ENCODE data around the gene OR51F2.
"Not testable (repeated sequence)": the region's sequence is repeated elsewhere in the genome, so short reads cannot be mapped to it uniquely, and the experiment has no call there.

The OR51F2 gene, protein sequence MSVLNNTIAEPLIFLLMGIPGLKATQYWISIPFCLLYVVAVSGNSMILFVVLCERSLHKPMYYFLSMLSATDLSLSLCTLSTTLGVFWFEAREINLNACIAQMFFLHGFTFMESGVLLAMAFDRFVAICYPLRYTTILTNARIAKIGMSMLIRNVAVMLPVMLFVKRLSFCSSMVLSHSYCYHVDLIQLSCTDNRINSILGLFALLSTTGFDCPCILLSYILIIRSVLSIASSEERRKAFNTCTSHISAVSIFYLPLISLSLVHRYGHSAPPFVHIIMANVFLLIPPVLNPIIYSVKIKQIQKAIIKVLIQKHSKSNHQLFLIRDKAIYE

DNA sequence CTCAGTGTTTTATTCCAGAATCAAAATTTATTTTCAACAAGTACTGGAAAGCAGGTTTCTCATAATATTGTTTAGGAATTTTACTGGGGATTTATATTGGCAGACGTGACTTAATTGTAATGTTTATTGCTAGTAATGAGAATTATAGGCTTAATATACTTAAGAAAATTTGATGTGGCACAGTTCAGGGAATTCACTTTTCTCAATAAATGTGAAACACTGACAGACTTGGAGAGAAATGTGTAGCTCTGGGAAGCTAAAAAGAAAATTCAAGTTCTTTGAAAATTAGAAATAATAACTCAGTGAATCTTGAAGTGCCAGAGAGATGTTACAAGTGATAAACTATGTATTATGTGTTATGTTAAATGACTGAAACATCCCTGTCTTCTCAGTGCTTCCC, at the start of gene OR51F2:
TSS of gene OR51F2 (plus strand) at position 301 of the 400 bp plus-strand sequence. CDS start 101 bp downstream, outside the sequence.
- FAIRE-seq = no peak
- DNase-seq (ENCODE audit: low spot score) = no peak

DNA sequence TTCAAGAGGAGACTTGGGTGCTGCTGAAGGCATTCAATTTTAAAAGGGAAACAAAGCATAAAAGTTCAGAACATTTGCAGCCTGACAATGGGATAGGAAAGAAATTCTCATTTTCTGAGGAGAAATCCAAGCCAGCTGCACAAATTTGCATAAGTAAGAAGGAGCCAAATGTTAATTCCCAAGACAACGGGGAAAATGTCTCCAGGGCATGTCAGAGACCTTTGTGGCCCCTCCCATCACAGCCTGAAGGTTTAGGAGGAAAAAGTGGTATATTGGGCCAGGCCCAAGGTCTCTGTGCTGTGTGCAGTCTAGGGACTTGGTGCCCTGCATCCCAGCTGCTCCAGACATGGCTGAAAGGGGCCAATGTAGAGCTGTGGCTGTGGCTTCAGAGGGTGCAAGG, 38.7 kb upstream of the OR51F2 start:
- FAIRE-seq (no peak), DNase-seq (ENCODE audit: low spot score) (no peak)

DNA sequence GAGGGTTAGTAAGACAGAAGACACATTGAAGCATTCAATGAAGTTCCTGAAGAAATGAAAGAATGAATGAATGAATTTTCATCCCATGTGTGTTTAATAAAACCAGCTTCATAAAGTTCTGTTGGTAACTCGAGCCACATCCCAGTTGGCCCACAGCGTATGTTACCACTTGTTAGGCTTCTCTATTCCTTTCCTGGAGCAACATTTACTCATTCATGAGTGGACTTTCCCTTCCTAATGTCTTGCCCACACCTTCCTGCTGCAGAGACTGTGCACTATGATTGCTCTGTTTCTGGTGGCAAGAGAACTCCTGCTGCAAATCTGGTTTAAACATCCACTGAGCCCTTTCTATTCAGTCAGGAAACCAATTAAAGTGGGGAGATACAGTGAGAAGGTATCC, 23.9 kb upstream of the OR51F2 start:
- DNase-seq (ENCODE audit: low spot score) = no peak

DNA sequence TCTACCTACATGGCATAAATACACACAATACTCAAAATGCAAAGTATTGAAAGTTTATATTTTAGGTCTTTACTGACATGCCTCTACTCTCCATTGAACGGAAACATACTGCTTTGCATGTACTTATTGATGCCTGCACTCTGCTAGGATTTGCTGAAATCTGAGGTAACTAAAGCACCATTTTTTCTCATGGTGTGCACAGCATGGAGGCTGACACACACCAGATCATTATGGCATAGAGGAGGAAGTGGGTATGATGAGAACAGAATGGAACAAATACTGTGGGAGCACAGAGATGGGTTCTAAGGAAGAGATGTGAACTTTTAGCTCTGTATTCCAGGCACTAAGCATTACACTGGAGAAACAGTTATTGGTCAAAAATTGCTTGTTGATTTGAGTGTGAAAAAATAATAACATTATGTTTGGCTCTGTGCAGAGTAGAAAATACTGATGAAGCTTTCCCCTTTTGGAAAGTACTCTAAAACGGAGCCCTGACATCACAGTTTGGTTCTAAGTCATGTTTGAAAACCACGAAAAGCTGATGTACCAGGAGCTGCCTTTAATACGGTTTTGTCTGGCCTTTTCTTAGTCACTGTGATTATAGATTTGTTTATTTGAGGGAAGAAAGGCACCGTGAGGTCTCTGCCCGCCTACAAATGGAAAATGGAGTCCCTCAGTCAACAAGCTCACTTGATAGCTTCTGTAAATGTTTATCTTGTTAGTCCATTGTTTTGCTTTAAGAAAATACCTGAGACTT, 22.5 kb upstream of the OR51F2 start:
- FAIRE-seq = no peak
- DNase-seq (ENCODE audit: low spot score) = no peak

More for the DNA sequence above, 23.9 kb upstream of the OR51F2 start:
- no peak for FAIRE-seq

DNA sequence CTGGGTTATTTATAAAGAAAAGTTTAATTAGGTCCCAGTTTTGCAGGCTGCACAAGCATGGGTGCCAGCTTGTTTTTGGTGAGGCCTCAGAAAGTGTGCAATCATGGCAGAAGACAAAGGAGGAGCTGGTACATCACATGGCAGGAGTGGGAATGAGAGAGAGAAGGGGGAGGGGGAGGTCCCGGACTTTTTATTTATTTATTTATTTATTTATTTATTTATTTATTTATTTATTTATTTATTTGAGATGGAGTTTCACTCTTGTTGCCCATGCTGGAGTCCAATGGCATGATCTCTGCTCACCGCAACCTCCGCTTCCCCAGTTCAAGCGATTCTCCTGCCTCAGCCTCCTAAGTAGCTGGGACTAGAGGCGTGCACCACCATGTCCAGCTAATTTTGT, 19.8 kb upstream of the OR51F2 start:
- FAIRE-seq; DNase-seq (ENCODE audit: low spot score): not testable (repeated sequence)

DNA sequence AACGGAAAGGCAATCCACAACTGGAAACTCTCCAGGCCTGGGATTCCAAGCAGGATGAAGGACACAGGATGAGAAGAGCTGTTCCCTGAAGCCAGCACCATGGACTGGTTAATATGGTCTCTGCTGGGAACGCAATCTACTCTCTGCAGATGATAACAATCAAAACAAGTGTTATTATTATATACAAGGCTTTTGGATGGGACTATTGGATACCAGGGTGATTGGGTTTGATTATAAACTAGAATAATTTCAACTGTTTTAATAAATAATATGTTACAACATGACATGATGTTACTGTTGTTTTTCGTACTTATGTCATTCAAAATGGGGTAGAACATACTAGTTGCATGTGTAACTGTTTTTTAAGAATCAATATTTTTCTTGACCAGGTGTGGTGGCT, 16.8 kb upstream of the OR51F2 start, which contains the start of gene OR52R1:
TSS of gene OR52R1 (minus strand) at position 101 of the 400 bp plus-strand sequence. CDS start at position 101, 0 bp downstream.
- FAIRE-seq = no peak
- no peak for DNase-seq (ENCODE audit: low spot score)

DNA sequence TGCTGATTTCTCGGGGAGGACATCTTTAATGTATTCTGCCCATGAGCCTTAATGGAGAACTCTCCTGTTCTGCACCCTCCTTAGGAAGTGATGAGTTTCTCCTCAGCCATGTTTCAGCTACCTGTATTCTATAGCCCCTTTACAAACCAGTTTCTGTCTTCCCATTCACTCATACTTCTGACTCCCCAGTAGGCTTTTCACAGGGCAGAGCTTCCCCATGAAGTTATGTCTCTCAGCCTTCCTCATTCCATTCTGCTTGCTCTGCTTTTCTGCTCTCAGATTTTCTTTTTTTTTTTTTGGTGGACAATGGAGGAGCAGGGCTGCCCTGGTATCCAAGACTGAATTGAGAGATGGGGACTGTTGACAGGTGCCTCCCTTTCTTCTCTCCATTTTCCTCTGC, 12.6 kb upstream of the OR51F2 start:
- DNase-seq (ENCODE audit: low spot score) (no peak), FAIRE-seq (no peak)

DNA sequence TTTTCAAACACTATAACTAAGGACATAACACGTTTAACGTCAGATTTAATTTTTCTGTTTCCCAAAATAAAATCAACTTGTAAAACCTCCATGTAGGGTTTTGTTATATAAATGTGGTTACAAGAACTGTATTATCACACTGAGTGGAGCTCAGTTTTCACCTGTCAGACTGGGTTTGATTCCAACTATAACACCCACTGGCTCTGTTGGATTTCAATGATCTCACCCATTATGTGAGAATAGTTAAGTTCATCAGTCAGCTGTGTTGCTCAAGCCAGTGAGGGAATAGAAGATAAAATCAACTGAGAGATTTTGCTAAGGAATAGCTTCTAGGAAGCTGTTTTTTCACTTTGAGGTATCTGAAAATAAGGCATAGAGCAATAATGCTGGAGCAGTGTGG, 11.9 kb upstream of the OR51F2 start:
- FAIRE-seq (no peak), DNase-seq (ENCODE audit: low spot score) (no peak)

DNA sequence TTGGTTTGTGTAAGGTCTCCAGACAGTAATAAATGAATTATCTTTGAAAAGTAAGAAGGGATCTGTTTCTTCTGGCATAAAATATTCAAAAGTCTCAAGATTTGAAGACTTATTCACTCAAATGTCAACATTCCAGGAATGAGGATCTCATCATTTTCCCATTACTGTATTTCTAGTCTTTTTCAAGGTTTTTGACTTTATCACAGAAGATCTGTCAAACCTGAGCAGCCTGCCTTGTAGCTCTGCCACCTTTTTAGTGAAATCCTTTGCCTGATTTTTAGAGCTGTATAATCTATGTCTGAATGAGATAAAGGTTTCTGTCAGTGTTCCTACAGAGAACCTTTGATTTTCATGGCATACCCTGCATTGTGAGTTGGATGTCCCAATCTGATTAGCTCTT, 4.0 kb downstream of the OR51F2 start:
- FAIRE-seq (no peak), DNase-seq (ENCODE audit: low spot score) (no peak)

DNA sequence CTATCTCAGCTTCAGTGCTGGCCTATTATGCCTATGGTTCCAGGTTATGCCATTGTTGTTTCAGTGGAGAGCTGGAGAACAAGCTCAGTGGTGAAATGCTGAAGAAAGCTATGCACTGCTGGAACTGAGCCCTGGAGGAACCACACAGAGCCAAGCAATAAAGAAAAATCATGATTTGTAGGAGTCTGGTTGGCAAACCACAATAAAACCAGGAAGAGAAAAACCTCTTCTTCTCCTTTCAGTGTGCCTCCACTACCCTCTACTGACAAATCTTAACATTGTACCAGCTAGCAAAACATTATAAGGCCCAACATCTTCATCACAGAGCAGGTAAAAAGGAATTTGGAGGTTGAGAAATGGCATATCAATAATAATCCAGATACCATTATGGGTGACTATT, 5.3 kb downstream of the OR51F2 start:
- FAIRE-seq (no peak), DNase-seq (ENCODE audit: low spot score) (no peak)

DNA sequence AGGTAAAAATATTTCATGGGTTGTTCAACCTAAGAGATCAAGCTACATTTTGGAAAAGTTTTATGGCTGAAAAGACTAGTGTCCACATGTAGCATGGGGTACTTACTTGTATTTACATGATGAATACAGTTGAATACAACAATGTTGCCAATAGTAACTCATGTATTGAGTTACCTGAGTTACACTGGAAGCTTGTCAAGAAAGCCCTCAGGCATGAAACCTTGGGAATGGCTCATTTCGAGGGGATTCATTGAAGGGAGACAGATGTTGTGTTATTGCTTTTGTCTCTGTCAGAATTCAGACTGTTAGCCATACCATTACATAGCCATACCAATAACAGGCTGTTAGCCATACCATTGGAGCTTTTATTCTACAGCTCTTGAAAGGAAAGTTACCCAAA, 9.2 kb downstream of the OR51F2 start:
- FAIRE-seq = no peak

DNA sequence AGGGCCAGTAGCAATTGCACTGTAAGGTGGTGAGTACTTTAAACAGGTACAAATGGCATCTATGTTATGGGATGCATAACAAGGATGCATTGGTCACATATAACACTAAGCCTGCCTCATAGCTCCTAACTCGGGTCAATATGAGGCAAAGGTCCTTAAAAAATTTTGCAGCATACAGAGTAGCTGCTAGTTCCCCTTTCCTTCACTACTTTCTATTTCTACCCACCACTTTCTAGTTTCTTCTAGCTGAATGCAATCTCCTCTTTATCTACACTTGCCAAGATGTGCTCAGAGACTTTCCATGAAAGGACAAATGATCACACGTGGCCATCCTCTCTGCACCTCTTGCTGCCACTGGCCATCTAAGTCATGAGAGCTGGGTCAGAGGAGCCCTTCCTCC, 9.8 kb downstream of the OR51F2 start:
- FAIRE-seq = no peak
- DNase-seq (ENCODE audit: low spot score) = no peak

More for the DNA sequence above, 9.2 kb downstream of the OR51F2 start:
- DNase-seq (ENCODE audit: low spot score) = no peak

DNA sequence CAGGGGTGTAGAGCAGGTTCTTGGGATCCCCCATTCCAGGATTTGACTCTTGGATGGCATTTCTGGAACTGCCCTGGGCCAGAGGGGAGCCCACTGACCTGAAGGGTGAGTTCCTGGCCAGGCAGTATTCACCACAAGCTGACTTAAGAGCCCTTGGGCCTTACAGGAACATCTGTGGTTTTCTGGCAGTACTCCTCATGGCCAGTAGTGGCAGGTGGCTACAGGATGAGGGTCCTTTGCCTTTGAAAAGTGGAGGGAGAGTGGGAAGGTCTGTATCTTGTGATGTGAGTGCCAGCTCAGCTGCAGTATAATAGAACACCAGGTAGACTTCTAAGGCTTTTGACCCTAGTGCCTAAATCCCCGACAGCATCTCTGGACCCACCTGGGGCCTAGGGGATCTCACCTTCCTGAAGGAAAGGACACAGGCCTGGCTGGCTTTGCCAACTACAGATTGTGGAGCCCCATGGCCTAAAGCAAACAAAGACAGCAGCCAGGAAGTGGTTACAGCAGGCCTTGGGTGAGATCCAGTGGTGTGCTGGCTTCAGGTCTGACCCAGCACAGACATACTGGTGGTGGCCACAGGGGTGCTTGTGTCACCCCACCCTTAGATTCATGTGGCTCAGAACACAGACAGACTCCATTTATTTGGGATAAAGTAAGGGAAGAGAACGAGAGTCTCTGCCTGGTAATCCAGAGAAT, 18.9 kb downstream of the OR51F2 start:
- FAIRE-seq (no peak), DNase-seq (ENCODE audit: low spot score) (no peak)

DNA sequence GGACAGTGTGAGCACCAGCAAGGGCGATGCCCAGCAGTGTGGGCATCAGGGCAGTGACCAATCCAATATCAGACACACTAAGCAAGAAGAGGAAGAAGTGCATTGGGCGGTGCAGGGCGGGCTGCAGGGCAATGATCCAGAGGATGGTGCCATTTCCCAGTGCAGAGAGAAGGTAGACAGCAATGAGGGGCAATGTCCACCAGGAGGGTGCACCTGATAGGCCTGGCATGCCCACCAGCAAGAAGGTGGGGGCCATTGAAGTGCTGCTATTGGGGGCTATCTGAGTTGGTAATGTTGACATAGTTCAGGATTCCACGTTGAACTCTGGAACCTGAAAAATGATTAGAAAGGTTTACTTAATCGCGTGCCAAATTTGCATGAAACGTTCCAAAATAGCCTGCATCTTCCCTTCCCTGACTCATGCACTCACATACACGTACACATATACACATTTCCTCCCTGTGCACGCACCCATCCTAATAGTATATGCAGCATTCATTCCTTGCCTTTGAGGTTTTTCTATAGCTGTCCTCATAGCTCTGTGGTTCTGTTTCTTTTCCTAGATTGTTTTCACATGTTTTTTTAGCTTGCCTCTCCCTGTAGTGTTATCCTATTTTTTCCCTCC, 27.9 kb downstream of the OR51F2 start, which contains the start of gene OR51S1:
TSS of gene OR51S1 (minus strand) at position 301 of the 625 bp plus-strand sequence. CDS start at position 301, 0 bp downstream.
- no peak for FAIRE-seq
- no peak for DNase-seq (ENCODE audit: low spot score)

DNA sequence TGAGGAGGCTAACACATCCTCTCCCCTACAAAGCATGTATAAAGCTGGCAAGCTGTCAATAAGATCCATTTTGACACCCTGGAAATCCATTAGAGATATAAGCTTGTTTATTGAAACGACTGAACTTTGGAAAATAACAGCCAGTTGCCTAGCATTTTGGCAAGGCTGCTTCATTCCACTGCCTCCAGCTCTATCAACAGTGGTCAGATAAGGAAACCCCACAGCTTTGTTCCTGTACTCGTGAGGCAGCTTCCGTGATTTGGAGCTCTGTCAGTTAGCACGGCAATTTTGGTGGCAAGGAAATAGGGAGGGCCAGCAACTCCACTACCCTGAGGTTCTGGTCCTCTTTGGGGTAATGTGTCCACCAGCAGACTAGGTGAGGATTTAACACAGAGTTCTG, 29.9 kb downstream of the OR51F2 start:
- FAIRE-seq (no peak), DNase-seq (ENCODE audit: low spot score) (no peak)

DNA sequence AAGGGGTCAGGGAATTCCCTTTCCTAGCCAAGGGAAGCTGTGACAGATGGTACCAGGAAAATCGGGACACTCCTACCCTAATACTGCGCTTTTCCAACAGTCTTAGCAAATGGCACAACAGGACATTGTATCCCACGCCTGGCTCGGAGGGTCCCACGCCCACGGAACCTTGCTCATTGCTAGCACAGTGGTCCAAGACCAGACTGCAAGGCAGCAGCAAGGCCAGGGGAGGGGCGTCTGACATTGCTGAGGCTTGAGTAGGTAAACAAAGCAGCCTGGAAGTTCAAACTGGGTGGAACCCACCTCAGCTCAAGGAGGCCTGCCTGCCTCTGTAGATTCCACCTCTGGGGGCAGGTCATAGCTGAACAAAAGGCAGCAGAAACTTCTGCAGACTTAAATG, 33.2 kb downstream of the OR51F2 start:
- not testable (repeated sequence) for FAIRE-seq; DNase-seq (ENCODE audit: low spot score)

DNA sequence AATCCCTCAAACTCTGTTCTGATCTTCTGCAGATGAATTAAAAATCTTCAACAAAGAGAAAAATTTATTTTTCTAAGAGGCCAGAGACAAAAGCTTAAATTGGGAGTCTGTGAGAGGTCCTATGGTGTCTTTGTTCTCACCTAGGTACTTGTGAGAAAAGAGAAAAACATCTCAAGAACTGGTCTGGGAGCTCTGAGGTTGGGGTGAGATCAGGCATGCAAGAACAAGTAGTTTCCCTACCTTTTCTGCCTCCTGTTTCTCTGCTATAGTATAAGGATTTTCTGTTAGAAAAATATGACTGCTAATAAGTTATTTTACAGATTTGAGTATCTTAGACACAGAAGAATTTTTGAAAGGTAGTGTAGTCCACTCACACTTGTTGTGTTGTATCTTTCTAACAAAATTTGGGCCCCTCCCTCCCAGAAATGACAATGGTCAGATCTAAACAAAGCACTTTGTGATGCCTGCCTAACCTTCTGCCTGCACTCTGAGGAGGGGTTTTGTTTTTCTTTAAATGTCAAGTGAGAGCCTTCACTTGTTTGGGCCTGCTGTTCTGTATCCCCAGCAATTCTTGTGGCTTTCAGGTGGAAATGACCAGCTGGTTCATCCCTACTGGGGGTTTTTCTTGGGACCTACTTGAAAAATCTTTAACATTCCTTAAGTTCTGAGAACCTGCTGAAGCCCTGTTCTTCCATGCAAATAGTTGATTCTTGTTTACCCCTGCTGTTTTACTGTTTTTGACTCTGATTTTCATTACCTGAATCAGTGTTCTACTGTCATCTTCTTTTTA, 41.5 kb downstream of the OR51F2 start:
- DNase-seq (ENCODE audit: low spot score) (no peak), FAIRE-seq (no peak)

DNA sequence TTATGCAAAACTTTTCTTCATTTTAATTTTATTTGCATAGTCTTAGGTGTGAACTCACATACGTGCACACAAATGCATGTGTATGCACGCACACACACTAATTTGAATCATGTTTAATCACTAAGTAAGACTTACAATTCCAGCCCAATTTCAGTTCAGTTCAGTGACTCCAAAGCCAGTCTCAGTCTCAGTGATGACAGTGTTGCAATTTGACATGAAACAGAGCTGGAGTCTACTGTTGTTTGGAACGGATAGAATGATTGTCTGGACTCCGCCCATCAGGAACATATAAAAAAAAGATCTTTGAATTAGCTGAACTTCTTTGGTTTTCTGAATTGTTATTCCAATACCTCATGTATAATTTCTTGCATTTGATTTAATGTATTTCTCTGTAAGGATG, 42.8 kb downstream of the OR51F2 start:
- DNase-seq (ENCODE audit: low spot score) (no peak), FAIRE-seq (no peak)

DNA sequence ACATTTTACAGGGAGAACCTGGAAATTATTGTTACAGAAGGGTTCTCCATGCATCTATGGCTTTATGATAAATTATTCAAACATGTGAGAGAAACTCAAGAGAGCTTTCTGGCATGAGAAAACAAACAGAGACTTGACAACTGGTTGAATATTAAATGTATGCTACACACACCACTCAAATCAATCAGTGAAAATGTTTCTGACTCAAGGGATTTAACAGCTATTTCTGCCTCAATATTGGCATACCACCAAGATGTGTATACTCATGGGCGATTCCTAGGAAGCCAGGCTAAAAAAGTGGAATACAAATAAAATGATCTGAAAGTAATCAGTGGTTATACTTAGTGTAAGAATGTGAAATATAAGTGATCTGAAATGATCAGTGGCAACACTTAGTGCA, 44.7 kb downstream of the OR51F2 start:
- DNase-seq (ENCODE audit: low spot score) (no peak), FAIRE-seq (no peak)
